Right lobe of liver (tissue), 4 donors: ENCODE data around the gene BTBD19.

Experiments used
- CTCF ChIP-seq, 4 donors: fragments of 200-600 bp in 3 of 4; fragments of 450-650 bp in 1 of 4; IDR thresholded peaks; one replicate each; pipeline versions ENCODE4 v1.5.1 to v1.8.0; 2016 to 2022; ENCODE audit warnings: antibody characterized with exemption in 4 of 4, mild to moderate bottlenecking in 2 of 4
- POLR2A ChIP-seq: fragments of 450-650 bp; IDR thresholded peaks from one replicate; pipeline ENCODE4 v1.6.1; 2017; ENCODE audit warnings: antibody characterized with exemption, mild to moderate bottlenecking
- donor health status: DM: no; HTN: no; CAD: no.
- donor health status: DM: no; HTN: no; CAD: no.
- donor health status: DM: no; HTN: yes; CAD: no.

- TF ChIP-seq CTCF (IDR thresholded peaks at IDR 0.05), result no peak
- TF ChIP-seq POLR2A, result no peak
Measured at GRCh38 chr1:44807364-44808062, 810 bp upstream of the BTBD19 start.
